GM20000 (cell line): ENCODE results near the gene SLC30A7.
"Not testable (repeated sequence)": the region's sequence is repeated elsewhere in the genome, so short reads cannot be mapped to it uniquely, and the experiment has no call there.

Experiments
- DNase-seq: peaks from one replicate; pipeline ENCODE4 v3.0.0; 2012; ENCODE audit warnings: low spot score
- TF ChIP-seq, protein P1 (sequence below): IDR thresholded peaks from 2 replicates; pipeline ENCODE4 v1.5.1; 2012; ENCODE audit warnings: mild to moderate bottlenecking, control low read depth; ENCODE audit errors: extremely low read depth, missing control alignments

The SLC30A7 gene

DNA sequence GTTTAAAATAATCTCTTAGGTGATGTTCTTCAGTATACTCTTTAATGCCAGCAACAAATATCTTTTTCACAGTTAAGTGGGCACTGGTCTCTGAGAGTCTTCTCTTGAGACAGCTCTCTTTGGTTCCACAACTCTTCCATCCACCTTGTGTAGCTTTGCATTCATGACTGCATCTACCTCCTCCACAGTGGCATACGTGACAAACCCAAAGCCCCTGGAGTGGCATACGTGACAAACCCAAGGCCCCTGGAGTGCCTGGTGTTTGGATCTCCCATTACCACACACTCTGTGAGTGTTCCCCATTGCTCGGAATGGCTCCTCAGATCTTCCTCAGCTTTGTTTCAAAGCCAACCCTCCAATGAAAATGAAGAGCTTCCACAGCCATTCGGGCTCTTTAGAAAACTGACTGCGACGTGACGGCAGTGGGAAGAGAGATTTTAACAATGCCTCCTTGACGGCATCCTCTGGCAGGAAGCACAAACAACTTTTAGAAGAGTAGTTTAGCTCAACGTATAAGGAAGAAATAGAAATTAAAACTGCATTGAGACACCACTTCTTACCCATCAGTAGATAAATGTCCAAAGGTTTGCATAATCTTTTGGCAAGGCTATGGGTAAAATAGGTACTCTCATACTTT, 45.8 kb downstream of the SLC30A7 start:
- TF ChIP-seq, protein P1, sequence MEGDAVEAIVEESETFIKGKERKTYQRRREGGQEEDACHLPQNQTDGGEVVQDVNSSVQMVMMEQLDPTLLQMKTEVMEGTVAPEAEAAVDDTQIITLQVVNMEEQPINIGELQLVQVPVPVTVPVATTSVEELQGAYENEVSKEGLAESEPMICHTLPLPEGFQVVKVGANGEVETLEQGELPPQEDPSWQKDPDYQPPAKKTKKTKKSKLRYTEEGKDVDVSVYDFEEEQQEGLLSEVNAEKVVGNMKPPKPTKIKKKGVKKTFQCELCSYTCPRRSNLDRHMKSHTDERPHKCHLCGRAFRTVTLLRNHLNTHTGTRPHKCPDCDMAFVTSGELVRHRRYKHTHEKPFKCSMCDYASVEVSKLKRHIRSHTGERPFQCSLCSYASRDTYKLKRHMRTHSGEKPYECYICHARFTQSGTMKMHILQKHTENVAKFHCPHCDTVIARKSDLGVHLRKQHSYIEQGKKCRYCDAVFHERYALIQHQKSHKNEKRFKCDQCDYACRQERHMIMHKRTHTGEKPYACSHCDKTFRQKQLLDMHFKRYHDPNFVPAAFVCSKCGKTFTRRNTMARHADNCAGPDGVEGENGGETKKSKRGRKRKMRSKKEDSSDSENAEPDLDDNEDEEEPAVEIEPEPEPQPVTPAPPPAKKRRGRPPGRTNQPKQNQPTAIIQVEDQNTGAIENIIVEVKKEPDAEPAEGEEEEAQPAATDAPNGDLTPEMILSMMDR = no peak
- DNase-seq = no peak

DNA sequence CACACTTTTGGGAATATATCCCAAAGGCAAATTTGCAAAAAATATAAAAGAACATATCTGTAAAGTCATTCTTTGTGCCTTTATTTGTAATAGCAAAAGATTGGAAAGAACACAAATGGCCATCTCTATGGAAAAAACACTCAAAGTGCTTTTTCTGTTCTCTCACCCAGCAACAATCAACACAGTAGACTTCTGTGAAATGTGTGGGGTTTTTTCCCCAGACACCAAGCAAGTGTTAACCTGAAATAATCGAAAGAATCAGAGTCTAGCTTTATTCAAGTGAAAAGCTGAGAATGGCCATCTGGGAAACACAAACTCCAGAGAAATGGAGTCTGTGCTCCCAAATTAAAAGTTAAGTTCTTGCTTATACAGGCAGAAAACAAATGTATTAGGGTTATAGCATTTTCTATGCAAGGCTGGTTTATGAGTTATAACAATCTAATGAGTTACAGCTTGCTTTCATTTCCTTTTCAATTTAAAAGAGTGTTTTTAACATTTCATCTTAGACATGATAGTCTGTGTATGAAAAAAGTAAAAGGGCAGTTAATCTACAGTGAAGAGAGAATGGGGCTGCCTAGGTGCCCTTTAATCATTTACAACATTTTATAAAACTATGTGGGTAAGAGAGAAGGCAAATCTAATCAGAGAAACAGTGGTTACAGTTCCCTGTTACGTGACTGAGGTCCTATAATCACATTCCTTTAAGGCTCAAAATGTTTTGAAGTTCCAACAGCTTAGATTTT, 46.6 kb downstream of the SLC30A7 start:
- DNase-seq = no peak
- TF ChIP-seq, protein P1 = no peak

DNA sequence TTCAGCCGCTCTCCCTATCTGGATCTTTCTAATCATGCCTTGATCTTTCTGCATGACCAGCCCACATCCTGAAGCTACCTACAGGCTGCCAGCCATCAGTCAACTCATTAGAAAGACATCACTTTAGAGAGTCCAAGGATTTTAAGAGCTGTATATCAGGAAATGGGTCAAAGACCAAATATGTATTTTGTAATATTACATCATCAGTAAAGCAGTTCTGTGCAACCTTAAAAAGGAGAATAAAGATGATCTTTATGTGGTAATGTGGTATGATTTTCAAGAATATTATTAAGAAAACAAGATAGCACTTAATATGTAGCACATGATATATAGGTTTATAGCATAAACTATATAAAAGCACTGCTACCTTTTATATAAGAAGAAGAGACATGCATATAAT, 47.6 kb downstream of the SLC30A7 start:
- no peak for DNase-seq
- TF ChIP-seq, protein P1 = no peak

DNA sequence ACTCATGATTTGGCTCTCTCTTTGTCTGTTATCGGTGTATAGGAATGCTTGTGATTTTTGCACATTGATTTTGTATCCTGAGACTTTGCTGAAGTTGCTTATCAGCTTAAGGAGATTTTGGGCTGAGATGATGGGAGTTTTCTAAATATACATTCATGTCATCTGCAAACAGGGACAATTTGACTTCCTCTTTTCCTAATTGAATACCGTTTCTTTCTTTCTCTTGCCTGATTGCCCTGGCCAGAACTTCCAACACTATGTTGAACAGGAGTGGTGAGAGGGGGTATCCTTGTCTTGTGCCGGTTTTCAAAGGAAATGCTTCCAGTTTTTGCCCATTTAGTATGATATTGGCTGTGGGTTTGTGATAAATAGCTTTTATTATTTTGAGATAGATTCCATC, 50.2 kb downstream of the SLC30A7 start:
- DNase-seq = not testable (repeated sequence)

DNA sequence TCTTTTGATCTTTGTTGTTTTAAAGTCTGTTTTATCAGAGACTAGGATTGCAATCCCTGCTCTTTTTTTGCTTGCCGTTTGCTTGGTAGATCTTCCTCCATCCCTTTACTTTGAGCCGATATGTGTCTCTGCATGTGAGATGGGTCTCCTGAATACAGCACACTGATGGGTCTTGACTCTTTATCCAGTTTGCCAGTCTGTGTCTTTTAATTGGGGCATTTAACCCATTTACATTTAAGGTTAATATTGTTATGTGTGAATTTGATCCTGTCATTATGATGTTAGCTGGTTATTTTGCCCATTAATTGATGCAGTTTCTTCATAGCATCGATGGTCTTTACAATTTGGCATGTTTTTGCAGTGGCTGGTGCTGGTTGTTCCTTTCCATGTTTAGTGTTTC, 51.9 kb downstream of the SLC30A7 start:
- not testable (repeated sequence) for DNase-seq

DNA sequence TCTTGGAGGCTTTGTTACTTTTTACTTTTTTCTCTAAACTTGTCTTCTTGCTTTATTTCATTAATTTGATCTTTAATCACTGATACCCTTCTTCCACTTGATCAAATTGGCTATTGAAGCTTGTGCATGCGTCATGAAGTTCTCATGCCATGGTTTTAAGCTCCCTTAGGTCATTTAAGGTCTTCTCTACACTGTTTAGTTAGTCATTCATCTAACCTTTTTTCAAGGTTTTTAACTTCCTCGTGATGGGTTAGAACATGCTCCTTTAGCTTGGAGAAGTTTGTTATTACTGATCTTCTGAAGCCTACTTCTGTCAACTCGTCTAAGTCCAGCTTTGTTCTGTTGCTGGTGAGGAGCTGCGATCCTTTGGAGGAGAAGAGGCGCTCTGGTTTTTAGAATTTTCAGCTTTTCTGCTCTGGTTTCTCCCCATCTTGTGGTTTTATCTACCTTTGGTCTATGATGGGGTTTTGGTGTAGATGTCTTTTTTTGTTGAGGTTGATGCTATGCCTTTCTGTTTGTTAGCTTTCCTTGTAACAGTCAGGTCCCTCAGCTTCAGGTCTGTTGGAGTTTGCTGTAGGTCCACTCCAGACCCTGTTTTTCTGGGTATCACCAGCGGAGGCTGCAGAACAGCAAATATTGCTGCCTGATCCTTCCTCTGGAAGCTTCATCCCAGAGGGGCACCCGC, 53.0 kb downstream of the SLC30A7 start:
- DNase-seq = not testable (repeated sequence)

DNA sequence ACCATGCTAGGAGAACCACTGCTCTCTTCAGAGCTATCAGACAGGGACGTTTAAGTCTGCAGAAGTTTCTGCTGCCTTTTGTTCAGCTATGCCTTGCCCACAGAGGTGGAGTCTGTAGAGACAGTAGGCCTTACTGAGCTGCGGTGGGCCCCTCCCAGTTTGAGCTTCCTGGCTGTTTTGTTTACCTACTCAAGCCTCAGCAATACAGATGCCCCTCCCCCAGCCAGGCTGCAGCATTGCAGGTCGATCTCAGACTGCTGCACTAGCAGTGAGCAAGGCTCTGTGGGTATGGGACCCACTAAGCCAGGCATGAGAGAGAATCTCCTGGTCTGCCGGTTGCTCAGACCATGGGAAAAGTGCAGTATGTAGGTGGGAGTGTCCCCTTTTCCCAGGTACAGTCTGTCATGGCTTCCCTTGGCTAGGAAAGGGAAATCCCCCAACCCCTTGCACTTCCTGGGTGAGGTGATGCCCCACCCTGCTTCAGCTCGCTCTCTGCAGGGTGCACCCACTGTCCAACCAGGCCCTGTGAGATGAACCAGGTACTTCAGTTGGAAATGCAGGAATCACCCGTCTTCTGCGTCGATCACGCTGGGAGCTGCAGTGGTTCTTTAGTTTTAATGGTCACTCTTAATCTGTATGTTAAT, 53.7 kb downstream of the SLC30A7 start:
- DNase-seq = peak; percentile 9

DNA sequence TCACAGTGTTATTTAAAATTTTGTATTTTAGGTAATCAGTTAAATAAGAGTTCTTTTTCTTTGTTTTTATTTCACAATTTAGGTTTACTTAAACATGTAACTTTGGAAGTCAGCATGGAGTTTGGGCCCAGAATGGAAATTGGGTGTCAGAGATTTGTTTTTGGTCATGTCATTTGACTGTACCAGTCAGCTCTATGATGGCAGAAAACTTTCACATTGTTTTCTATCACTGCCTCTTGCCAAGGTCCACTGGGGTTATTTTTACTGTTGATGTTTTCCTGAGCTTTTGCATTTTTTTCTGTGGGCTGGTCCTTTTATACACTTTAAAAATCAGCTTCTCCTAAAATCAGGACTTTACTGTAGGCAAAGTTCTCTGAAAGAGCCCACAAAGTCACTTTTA, 54.4 kb downstream of the SLC30A7 start:
- TF ChIP-seq, protein P1 = no peak
- no peak for DNase-seq

DNA sequence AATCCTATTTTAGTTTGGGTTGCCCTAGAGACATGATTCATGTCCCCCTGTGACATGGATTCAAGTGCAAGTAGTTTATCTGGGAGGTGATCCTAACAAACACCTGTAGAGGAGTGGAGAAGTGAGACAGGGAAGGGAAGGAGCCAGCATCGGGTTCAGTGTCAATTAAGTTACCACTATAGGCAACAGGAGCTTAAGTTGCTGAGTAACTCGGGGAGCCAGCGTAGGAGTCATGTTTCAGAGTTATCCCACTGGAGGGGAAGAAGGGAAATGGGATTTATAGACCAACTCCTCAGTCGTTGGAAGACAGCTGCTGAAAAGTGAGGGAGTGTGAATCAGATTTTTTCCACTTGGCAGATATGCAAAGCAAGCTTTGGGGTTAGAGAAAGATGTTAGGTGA, 54.9 kb downstream of the SLC30A7 start:
- TF ChIP-seq, protein P1 = no peak
- no peak for DNase-seq
